Pancreas (tissue), 10 donors: ENCODE data around the gene FKBP1C. TPM values are rescaled to one million over a fixed set of nuclear protein-coding genes. Genes with fewer than 3 reads are reported as not detected.

Source experiments
- ATAC-seq, 4 donors: fragments of 200-7000 bp; cut with Tn5 transposase; one replicate each; pipeline versions ENCODE4 v1.8.0 to v1.9.1; 2020; ENCODE audit warnings: mild to moderate bottlenecking in 4 of 4, moderate library complexity in 4 of 4
- DNase-seq, 6 donors: peaks; one replicate each; pipeline ENCODE4 v3.0.0-alpha.2; 2020
- FAIRE-seq: peaks from 2 replicates; lab custom pipeline; 2012; peaks lifted over from hg19 to GRCh38; lab: Jason Lieb, UNC
- H3K27ac ChIP-seq, 4 donors: fragments of 200-600 bp; sonication (generic); 1 replicate in 3 of 4; 2 replicates in 1 of 4; pipeline versions ENCODE4 v1.5.0 to v1.8.0; 2020
- H3K27me3 ChIP-seq, 4 donors: fragments of 200-600 bp; one replicate each; pipeline ENCODE4 v1.8.0; 2021
- H3K36me3 ChIP-seq, 3 donors: fragments of 200-600 bp; sonication (generic) in 1 of 3; one replicate each; pipeline versions ENCODE4 v1.5.0 to v1.8.0; 2020 to 2021
- H3K4me1 ChIP-seq, 3 donors: fragments of 200-600 bp; one replicate each; pipeline ENCODE4 v1.8.0; 2021
- H3K4me3 ChIP-seq, 4 donors: fragments of 200-600 bp; sonication (generic) in 2 of 4; one replicate each; pipeline versions ENCODE4 v1.5.0 to v1.8.0; 2020 to 2021
- H3K9me3 ChIP-seq, 4 donors: fragments of 200-600 bp; one replicate each; pipeline ENCODE4 v1.8.0; 2021
- CTCF ChIP-seq, 4 donors: fragments of 200-600 bp; sonication (generic) in 3 of 4; IDR thresholded peaks; one replicate each; pipeline versions ENCODE4 v1.5.0 to v1.8.0; 2021; ENCODE audit warnings: antibody characterized with exemption in 4 of 4
- WGBS, 2 donors: extraction: QIAGEN DNeasy Blood & Tissue Kit; methylation state at CpG; one replicate each; pipeline ENCODE4 v1.1.7; 2013; 5-methylcytosine and 5-hydroxymethylcytosine counted together
- intact Hi-C, 3 donors: fragments of 100-400 bp; cut with DNase I; formaldehyde crosslinking; loops; one replicate each; pipeline versions ENCODE4 v1.11.1 to v1.14.2; 2022
- polyA plus RNA-seq, 2 donors: library from polyadenylated mRNA; stranded (reverse); fragments of 200-250 nt; gene quantifications; one replicate each; pipeline ENCODE4 v1.2.3, GENCODE V29; 2013
- total RNA-seq, 6 donors: library from RNA; stranded (reverse); fragmentation: NEBNext Ultra II Directional in 4 of 6; extraction: Animal tissue kit (Norgen Biotek cat#: 25700) in 4 of 6; gene quantifications; one replicate each; pipeline versions ENCODE4 v1.2.1 to v1.2.4, GENCODE V29; 2021 to 2023
- donor health status: healthy with polysubstance abuse.
- donor health status: DM: no; HTN: no; CAD: no; lungs with moderate emphysema.
- donor health status: DM: no; HTN: no; CAD: no.
- donor health status: control.
- donor health status: control.
- donor health status: Bipolar disorder and iron deficiency.
- donor health status: DM: yes; HTN: yes; CAD: no.
- donor health status: DM: no; HTN: no; CAD: no.
- donor health status: DM: no; HTN: no; CAD: no.
- donor health status: DM: yes; HTN: yes; CAD: no.

The FKBP1C gene
- total and polyA plus RNA-seq, 8 donors: 0.17 to 1.0 (median 0.48) TPM; not detected in 4

- Histone ChIP-seq H3K27ac (no peak overlapping the region), H3K27me3 (no peaks in the 10 kb centered on the region), H3K36me3 (no peaks in the 10 kb centered on the region), H3K4me1 (no peaks in the 10 kb centered on the region), H3K4me3 (no peak overlapping the region), H3K9me3 (no peaks in the 10 kb centered on the region)
- FAIRE-seq: no peak
- no peak for ATAC-seq
- intact Hi-C loops: no loop called here
- TF ChIP-seq CTCF (IDR thresholded peaks at IDR 0.05): no peak
- DNase-seq: no peak
Observed at GRCh38 chr6:63188828-63189227, 22.4 kb upstream of the FKBP1C start.

GRCh38 chr6:63193324-63193723 lies 17.9 kb upstream of the FKBP1C start:
- ATAC-seq (no peak), FAIRE-seq (no peak), DNase-seq (no peak)
- no peak for TF ChIP-seq CTCF (IDR thresholded peaks at IDR 0.05)
- Histone ChIP-seq H3K36me3 (no peaks in the 10 kb centered on the region), H3K4me3 (no peak overlapping the region), H3K27ac (no peak overlapping the region), H3K9me3 (no peaks in the 10 kb centered on the region), H3K27me3 (no peaks in the 10 kb centered on the region), H3K4me1 (no peaks in the 10 kb centered on the region)
- 65 to 78% methylated on average over 5 of the region's 5 CpGs for whole genome bisulfite sequencing, 2 donors
- intact Hi-C loops: no loop called here

- no peaks in the 10 kb centered on the region for H3K36me3 ChIP-seq
- DNase-seq (no peak), FAIRE-seq (no peak), ATAC-seq (no peak)
- intact Hi-C loops: no loop called here
- H3K4me1 ChIP-seq: no peaks in the 10 kb centered on the region
- H3K4me3 ChIP-seq: no peak overlapping the region
- H3K9me3 ChIP-seq: no peaks in the 10 kb centered on the region
- no peak for TF ChIP-seq CTCF (IDR thresholded peaks at IDR 0.05)
- no peaks in the 10 kb centered on the region for H3K27me3 ChIP-seq
- H3K27ac ChIP-seq: no peak overlapping the region
Observed at GRCh38 chr6:63197741-63198140, 13.5 kb upstream of the FKBP1C start.

GRCh38 chr6:63213325-63213724 lies 2.1 kb downstream of the FKBP1C start:
- no peak for TF ChIP-seq CTCF (IDR thresholded peaks at IDR 0.05)
- no peak overlapping the region for H3K4me3 ChIP-seq
- no peaks in the 10 kb centered on the region for H3K36me3 ChIP-seq
- H3K27me3 ChIP-seq: no peaks in the 10 kb centered on the region
- no peaks in the 10 kb centered on the region for H3K4me1 ChIP-seq
- intact Hi-C loops: no loop called here
- 93 to 94% methylated on average over 2 of the region's 2 CpGs for WGBS, 2 donors
- no peak for ATAC-seq
- no peak for DNase-seq
- H3K9me3 ChIP-seq: peaks cover 0 to 3% (median 0%) of the 10 kb centered on the region in 4 donors
- no peak overlapping the region for H3K27ac ChIP-seq
- FAIRE-seq: no peak

- Histone ChIP-seq H3K4me1 (no peaks in the 10 kb centered on the region), H3K27me3 (no peaks in the 10 kb centered on the region), H3K36me3 (no peaks in the 10 kb centered on the region), H3K9me3 (peaks cover 0 to 3% (median 0%) of the 10 kb centered on the region in 4 donors), H3K27ac (no peak overlapping the region), H3K4me3 (no peak overlapping the region)
- no peak for TF ChIP-seq CTCF (IDR thresholded peaks at IDR 0.05)
- intact Hi-C loops: no loop called here
- DNase-seq (no peak), FAIRE-seq (no peak), ATAC-seq (no peak)
- WGBS, 2 donors: 21% methylated on average over 3 of the region's 3 CpGs
Observed at GRCh38 chr6:63214816-63215215, 3.5 kb downstream of the FKBP1C start.
